Ishikawa (cell line): ENCODE data around the gene ADK.

Experiments
- CEBPB ChIP-seq: IDR thresholded peaks from 2 replicates; pipeline ENCODE4 v1.6.1; 2012
- CREB1 ChIP-seq: IDR thresholded peaks from 2 replicates; pipeline ENCODE4 v1.6.1; 2012; ENCODE audit warnings: low read depth
- EGR1 ChIP-seq: IDR thresholded peaks from 2 replicates; pipeline ENCODE4 v1.6.1; 2012
- EP300 ChIP-seq: IDR thresholded peaks from 2 replicates; pipeline ENCODE4 v1.6.1; 2012; ENCODE audit warnings: borderline replicate concordance
- FOXM1 ChIP-seq: IDR thresholded peaks from 2 replicates; pipeline ENCODE4 v1.6.1; 2012; ENCODE audit warnings: low read depth, borderline replicate concordance
- NFIC ChIP-seq: IDR thresholded peaks from 2 replicates; pipeline ENCODE4 v1.6.1; 2012
- RAD21 ChIP-seq: IDR thresholded peaks from 2 replicates; pipeline ENCODE4 v1.6.1; 2012; ENCODE audit warnings: low read depth
- REST ChIP-seq: IDR thresholded peaks from 2 replicates; pipeline ENCODE4 v1.6.1; 2012; ENCODE audit warnings: low read depth, mild to moderate bottlenecking
- TAF1 ChIP-seq: IDR thresholded peaks from 2 replicates; pipeline ENCODE4 v1.6.1; 2012; ENCODE audit warnings: low read depth, mild to moderate bottlenecking
- TCF12 ChIP-seq: IDR thresholded peaks from 2 replicates; pipeline ENCODE4 v1.6.1; 2012; ENCODE audit warnings: low read depth
- TEAD4 ChIP-seq: IDR thresholded peaks from 2 replicates; pipeline ENCODE4 v1.6.1; 2012
- USF1 ChIP-seq: IDR thresholded peaks from 2 replicates; pipeline ENCODE4 v1.6.1; 2012
- YY1 ChIP-seq: IDR thresholded peaks from 2 replicates; pipeline ENCODE4 v1.6.1; 2012; ENCODE audit warnings: low read depth
- ZBTB7A ChIP-seq: IDR thresholded peaks from 2 replicates; pipeline ENCODE4 v1.6.1; 2012; ENCODE audit warnings: low read depth
- TF ChIP-seq, protein P1 (sequence below): IDR thresholded peaks from 2 replicates; pipeline ENCODE4 v1.6.1; 2012

ADK gene

GRCh38 chr10:74453169-74453568 lies 302.1 kb downstream of the ADK start:
- TF ChIP-seq YY1 (no peak), EP300 (no peak), NFIC (no peak)

DNA sequence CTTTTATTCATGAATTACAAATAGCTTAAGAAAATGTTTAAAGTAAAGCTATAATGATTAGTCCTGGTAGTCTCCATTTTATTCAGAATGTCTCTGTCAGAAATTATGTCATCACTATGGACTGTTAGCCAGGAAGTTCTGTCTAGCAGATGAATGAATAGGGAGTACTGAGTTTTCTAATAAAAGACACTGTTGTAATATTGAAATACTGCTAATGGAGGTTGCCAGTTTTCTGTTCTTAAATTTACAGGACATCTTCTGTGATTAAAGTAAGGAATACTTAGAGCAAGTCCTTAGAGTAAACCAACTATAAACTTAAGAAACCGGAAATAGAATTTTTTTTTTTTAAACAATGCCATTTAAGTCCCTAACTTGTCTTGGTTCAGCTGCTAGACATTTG lies 309.8 kb downstream of the ADK start:
- TF ChIP-seq EGR1 (no peak), FOXM1 (no peak), ZBTB7A (no peak), REST (no peak), TCF12 (no peak), TEAD4 (no peak), RAD21 (no peak), CEBPB (no peak), EP300 (no peak), NFIC (no peak), CREB1 (no peak), USF1 (no peak)
- TF ChIP-seq, protein P1, sequence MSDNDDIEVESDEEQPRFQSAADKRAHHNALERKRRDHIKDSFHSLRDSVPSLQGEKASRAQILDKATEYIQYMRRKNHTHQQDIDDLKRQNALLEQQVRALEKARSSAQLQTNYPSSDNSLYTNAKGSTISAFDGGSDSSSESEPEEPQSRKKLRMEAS, result no peak

DNA sequence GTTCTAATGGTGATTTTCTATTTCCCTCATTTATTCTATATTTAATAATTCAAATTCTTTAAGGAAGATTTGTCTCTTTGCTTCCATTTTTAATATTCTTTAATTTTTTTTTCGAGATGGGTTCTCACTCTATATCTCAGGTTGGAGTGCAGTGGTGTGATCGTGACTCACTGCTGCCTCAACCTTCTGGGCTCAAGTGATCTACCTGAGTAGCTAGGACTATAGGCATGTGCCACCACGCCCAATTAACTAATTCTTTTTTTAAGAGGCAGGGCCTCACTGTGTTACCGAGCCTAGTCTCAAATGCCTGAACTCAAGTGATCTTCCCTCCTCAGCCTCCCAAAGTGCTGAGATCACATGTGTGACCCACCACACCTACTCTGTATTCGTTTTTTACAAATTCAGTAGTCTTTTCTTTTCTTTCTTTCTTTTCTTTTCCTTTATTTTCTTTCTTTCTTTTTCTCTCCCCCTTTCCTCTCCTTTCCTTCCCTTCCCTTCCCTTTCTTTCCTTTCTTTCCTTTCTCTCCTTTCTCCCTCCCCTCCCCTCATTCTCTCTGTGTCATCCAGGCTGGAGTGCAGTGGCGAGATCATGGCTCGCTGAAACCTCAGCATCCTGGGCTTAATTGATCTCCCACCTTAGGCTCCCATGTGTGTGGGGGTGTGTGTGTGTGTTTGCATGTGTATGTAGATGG lies 323.1 kb downstream of the ADK start:
- TF ChIP-seq, protein P1, result no peak
- TF ChIP-seq FOXM1, result no peak
- no peak for TF ChIP-seq REST

DNA sequence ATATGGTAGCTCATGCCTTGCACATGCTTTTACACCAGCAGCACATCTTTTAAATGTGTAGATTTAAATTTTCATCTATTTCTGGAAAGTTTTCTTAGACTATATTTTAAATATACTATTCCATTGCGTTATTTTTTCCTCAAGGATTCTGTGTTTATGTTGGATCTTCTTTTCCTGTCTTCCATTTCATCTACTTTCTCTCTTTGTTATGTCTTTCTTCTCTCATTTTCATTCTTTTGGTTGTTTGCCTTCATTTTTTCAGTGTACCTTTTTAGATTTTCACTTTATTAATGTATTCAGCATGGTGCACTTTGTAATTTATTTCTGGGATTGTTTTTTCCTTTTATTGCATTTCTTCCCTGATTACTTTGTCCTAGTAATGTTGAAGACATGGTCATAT lies 329.8 kb downstream of the ADK start:
- TF ChIP-seq ZBTB7A (no peak), RAD21 (no peak), TEAD4 (no peak), EP300 (no peak), TCF12 (no peak), REST (no peak), TAF1 (no peak)
- TF ChIP-seq, protein P1, result no peak

DNA sequence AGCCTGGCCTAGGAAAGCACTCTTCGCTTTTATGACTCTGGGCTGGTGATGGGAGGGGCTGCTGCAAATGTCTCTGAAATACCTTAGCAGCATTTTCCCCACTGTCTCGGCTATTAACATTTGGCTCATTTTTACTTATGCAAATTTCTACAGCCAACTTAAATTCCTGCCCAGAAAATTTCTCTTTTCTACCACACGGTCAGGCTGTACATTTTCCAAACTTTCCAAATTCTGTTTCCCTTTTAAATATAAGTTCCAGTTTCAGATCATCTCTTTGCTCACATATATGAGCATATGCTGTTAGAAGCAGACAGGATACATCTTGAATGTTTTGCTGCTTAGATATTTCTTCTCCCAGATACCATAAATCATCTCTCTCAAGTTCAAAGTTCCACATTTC lies 332.3 kb downstream of the ADK start:
- TF ChIP-seq TEAD4 (no peak), FOXM1 (no peak), ZBTB7A (no peak), EGR1 (no peak), EP300 (no peak), USF1 (no peak), TCF12 (no peak), CREB1 (no peak), REST (no peak), NFIC (no peak), TAF1 (no peak), YY1 (no peak), CEBPB (no peak), RAD21 (no peak)
- TF ChIP-seq, protein P1, result no peak
